NB4 (cell line): ENCODE results near the gene TBC1D2B.
"Not testable (repeated sequence)": the region's sequence is repeated elsewhere in the genome, so short reads cannot be mapped to it uniquely, and the experiment has no call there.

Source experiments
- DNase-seq: peaks from one replicate; pipeline ENCODE4 v3.0.0; 2010; ENCODE audit warnings: low read depth
- H3K4me3 ChIP-seq: one replicate; pipeline ENCODE4 v1.5.1; 2011; ENCODE audit warnings: mild to moderate bottlenecking, low read depth, low read length, moderate library complexity
- CTCF ChIP-seq: IDR thresholded peaks from one replicate; pipeline ENCODE4 v1.5.1; 2012; ENCODE audit warnings: low read depth, low read length
- MAX ChIP-seq: IDR thresholded peaks from 2 replicates; pipeline ENCODE4 v1.6.1; 2011; ENCODE audit warnings: low read depth, low read length
- MYC ChIP-seq: IDR thresholded peaks from 2 replicates; pipeline ENCODE4 v1.6.1; 2011; ENCODE audit warnings: low read depth, low read length
- POLR2A ChIP-seq: IDR thresholded peaks from 2 replicates; pipeline ENCODE4 v1.6.1; 2011; ENCODE audit warnings: mild to moderate bottlenecking; ENCODE audit not compliant: insufficient read length; ENCODE audit errors: extremely low read depth

The TBC1D2B gene

DNA sequence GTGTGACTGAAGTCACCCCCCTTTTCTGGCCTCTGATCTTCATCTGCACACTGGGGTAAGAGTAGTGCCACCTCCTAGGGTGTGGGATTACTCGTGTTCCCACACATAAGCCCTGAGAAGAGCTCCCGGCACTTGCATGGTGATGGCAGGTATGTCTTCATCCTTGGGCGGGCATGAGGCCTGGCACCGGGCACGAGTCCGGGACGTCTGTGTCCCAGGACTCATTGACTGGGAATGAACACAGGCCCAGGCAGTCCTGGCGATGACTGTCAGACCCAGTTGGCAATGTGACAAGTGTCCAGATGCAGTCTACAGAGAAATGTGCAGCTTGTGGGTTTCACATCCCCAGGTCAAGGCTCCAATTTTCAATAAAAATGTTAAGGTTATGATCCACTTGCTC, 78.9 kb downstream of the TBC1D2B start:
- no peak overlapping the region for H3K4me3 ChIP-seq
- TF ChIP-seq MAX (no peak), CTCF (no peak), POLR2A (no peak), MYC (no peak)
- DNase-seq, result no peak

GRCh38 chr15:77997761-77998554, 79.6 kb downstream of the TBC1D2B start:
- not testable (repeated sequence) for DNase-seq

GRCh38 chr15:77997221-77997620, 80.3 kb downstream of the TBC1D2B start:
- H3K4me3 ChIP-seq, DNase-seq: not testable (repeated sequence)

More at GRCh38 chr15:77997761-77998554, 79.6 kb downstream of the TBC1D2B start:
- H3K4me3 ChIP-seq, result not testable (repeated sequence)

DNA sequence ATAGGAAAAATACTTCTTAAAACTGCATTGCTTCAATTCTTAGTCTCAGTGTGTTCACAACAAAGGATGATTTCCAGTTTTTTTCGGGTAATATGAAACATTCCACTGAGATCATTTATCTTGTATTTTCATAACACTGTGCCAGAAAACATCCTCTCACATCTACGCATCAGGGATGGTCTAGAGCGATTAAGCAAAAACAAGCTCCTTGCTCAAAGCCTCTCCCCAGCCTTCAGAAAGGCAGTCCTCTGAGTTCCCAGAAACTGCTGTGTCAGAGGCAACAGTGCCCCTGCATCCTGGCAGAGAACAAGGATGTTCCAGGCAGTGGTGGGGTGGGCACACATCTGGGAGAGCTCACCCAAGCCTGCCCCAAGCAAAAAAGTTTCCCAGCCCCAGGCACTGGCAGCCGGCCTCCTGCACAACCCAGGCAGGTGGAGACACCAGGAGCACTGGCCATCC, 80.8 kb downstream of the TBC1D2B start:
- DNase-seq, H3K4me3 ChIP-seq: not testable (repeated sequence)

GRCh38 chr15:77996226-77996625, 81.3 kb downstream of the TBC1D2B start:
- DNase-seq, H3K4me3 ChIP-seq: not testable (repeated sequence)

DNA sequence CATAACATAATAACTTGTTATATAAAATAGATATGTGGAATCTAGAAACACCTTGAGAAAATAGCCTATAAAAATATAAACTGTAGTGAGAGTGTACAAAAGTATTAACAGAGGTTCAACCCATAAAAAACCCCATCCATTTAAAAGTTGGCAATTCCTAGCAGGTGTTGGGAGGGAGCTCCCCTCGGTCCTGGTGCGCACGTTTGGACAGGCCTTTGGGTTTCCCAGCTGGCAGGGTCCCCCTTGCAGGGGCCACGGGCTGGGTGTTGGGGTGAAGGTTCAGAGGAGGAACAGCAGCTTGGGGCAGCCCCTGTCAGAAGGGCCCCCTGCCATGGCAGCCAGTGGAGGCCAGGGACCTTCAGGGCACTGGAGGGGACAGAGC, 82.0 kb downstream of the TBC1D2B start:
- DNase-seq, H3K4me3 ChIP-seq: not testable (repeated sequence)

GRCh38 chr15:77994893-77995536, 82.5 kb downstream of the TBC1D2B start:
- not testable (repeated sequence) for DNase-seq, H3K4me3 ChIP-seq

DNA sequence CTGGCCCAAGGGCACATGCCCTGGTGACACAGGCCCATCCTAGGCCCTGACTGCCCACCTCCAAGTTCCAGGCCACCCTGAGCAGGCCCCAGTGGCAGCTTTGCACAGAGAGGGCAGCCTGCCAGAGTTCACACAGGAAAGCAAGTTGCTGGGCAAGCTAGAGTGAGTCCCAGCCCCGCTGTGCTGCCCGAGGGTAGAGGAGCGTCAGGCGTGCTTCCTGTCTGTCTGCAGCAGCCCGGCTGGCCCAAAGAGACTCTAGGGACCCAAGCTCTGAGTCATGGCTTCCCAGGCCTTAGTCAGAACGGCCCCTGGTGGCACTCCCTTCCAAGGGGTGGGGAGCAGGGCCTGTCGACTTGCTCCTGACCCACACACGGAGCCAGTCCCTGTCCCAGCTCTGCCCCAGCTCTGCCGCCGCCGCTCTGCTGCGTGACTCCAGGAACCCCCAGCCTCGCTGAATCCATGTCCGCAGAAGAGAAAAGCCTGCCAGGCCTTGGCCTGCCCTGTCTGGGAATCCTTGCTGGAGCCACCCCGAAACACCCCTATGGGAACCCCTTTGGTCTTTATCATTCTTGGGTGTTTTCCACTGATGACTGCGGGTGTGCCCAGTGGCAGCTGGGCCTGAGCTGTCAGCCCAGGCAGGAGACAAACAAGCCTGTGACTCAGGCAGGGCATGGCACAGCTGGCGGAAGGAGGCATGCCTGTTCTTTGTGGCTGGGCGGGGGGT, 83.4 kb downstream of the TBC1D2B start:
- peak; percentile 38; the same call in 1 of the 2 replicates for TF ChIP-seq MAX
- peak; percentile 98 for DNase-seq
- H3K4me3 ChIP-seq, result not testable (repeated sequence)

More at GRCh38 chr15:77994893-77995536, 82.5 kb downstream of the TBC1D2B start:
- peak; percentile 29 for TF ChIP-seq CTCF

DNA sequence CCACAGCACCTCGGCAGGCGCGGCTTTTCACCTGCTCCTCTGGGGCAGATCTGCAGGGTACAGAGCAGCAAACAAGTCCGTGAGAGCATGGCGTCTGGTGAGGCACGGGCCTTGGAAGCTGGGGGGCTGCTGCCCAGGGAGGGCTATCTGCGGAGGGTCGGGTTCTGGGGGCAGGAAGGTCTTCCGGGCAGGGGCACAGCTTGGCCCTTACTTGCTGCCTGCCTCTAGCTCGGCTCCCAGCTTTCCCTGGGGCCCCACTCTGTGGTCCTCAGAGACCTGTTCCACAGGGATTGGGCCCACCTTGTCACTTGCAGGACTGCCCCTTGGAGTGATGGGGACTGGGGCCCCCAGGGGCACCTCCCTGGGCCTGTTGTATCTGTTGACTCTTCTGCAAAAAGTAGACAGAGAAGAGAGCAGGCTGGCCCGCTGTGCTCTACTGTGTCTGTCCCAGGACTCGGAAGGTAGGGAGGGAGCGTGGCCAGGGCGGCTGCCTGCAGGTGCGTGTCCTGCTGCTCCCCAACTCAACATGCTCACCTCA, 84.1 kb downstream of the TBC1D2B start:
- DNase-seq, result no peak
- no peak overlapping the region for H3K4me3 ChIP-seq
- TF ChIP-seq MAX (no peak), MYC (no peak), CTCF (no peak), POLR2A (no peak)
